HG03354 (cell line): ENCODE results near the gene BCL11A.

Experiments used
- ATAC-seq: cut with Tn5 transposase; IDR thresholded peaks from one replicate; pipeline ENCODE4 v1.9.1; 2021; ENCODE audit warnings: mild to moderate bottlenecking; ENCODE audit not compliant: unreplicated experiment, poor library complexity, severe bottlenecking

BCL11A gene

DNA sequence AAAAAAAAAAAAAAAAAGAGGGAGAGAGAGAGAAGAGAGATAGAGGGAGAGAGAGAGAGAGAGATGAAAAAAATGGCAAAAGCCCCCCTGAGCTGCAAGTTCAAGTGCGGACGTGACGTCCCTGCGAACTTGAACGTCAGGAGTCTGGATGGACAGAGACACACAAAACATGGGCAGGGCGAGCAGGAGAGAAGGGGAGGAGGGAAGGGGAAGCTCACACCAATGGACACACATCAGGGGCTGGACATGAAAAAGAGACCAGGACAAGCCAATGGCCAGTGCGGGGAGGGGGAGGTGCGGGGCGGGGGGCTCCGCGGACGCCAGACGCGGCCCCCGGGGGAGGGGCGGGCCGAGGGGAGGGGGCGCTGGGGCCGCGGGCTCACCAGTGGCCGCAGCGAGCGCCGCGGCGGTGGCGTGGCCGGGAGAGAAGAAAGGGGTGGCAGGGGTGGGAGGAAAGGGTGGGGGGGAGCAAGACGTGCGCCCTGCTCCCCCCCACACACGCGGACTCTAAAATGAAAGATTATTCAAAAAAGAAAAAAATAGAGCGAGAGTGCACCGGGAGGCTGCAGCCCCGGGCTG, at the start of gene BCL11A:
Gene BCL11A, minus strand, starts transcription at position 160 of the 579 bp plus-strand sequence. CDS start 384 bp downstream, outside the sequence.
- no peak for ATAC-seq

DNA sequence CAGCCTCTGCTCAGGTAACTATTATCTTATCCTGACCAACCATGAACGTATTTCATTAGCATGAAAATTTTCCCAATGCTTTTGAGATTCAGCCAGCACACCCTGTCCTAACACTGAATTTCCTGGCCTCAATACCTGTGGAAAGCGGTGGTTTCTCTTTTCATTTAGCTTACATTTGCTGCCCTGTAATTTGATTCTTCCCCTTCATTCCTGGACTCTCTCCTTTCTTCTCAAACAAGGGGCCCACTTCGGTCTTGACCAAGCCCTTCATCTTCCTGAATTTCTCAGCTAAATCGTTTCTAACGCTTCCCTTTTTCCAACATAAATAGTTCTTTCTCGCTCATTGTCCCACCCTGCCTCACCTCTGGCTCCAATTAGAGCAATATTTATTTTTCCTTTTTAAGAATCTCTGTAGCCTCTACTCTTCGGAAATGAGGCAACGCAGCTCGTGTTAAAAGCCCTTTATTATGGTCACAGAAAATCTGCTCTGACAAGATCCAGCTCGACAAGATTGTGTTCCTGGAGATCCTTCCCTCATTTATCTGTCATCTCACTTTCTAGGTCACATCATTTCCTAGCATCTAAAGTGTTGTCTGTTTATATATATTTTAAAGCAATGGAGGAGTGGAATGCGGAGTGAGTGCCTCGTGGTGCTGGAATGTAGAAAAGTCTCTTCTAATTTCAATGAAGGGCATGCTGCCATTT, 49.5 kb upstream of the BCL11A start:
- no peak for ATAC-seq

DNA sequence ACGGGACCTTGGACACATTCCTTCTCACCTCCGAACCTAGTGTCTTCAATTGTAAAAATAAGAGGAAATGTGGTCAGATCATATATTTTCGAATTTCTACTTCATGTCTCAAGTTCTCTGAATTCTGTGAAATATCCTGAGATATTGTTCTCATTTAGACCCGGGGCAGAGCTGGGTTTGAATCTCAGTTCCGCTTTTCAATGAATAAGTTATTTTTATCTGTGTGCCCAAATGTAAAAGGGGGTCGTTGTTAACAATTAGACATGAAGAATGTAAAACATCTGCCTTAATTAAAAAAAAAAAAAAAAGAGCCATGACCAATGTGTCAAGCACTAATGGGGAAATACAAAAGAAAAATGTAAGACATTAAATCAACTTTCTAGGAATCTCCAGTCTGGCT, 48.9 kb upstream of the BCL11A start:
- no peak for ATAC-seq

DNA sequence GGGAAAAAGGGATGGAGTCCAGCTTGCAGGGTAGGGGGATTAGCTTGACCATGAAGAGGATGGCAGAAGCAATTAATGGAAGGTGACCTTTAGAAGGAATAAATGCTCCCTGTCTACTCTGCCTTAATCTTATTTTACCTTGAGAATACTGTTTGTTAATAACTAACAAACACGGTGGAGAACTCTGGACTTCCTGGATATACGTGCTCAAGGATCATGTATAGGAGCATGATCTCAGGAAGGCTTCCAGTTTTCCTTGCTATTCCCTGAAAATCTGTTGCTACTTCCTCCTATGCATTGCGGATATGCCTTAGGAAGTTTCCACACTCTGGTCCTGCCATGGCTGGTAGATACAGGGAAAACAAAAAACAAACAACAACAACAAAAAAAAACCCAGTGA, 44.8 kb upstream of the BCL11A start:
- ATAC-seq: no peak

DNA sequence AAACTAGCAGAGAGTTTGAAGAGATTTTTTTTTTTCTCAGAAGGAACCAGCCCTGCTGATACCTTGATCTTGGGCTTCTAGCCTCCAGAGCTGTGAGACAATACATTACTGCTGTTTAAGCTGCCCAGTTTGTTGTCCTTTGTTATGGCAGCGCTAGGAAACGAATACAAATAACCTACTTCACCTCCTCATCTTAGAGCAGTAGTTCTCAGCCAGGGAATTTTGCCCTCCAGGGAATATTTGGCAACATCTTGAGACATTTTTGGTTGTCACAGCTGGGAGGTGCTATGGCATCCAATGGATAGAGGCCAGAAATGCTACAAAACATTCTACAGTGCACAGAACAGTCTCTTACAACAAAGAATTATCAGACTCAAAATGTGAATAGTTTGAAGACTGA, 43.9 kb upstream of the BCL11A start:
- no peak for ATAC-seq

DNA sequence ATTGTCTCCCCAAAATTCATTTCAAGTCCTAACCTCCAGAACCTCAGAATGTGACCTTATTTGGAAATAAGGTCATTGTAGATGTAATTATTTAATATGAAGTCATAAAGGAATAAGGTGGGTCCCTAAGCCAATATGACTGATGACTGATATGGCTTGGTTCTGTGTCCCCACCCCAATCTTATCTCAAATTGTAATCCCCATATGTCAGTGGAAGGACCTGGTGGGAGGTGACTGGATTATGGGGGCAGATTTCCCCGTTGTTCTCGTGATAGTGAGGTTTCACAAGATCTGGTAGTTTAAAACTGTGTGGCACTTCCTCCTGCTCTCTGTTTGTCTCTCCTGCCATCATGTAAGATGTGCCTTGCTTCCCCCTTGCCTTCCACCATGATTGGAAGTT, 43.0 kb upstream of the BCL11A start:
- ATAC-seq: no peak

DNA sequence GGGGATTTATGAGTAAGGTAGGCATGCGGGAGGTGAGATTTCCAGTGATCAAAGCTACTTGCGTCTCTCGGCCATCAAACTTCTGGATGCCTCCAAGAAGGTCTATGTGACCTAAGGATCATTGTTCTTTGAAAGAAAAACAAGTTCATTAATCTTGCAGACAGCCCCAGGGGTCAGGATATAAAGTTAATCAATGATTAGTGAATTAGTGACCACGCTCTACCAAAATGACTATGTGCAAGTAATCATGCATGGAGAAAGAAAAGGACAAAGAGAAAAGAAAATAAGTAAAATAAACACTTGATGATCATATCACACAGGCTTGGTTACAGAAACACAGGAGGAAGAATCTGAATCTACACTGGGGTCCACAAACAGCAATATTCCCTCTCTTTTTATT, 42.5 kb upstream of the BCL11A start:
- no peak for ATAC-seq

DNA sequence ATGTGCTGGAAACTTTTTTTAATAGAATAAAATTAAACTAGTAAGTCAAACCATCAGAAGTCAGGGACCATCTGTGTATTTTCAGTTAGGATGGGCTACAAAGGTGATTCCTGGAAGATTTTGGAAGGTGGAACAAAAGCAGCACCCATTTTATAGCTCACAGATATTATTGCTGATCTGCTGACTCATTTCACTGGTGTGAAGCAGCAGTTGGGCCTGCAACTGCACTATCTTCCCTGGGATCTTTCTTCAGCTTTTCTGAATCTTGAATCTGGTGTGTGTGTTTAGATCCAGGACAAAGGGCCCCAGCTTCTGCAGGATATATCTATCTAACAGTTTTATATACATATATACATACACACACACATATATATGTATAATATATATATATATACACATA, 35.6 kb upstream of the BCL11A start:
- ATAC-seq: no peak

DNA sequence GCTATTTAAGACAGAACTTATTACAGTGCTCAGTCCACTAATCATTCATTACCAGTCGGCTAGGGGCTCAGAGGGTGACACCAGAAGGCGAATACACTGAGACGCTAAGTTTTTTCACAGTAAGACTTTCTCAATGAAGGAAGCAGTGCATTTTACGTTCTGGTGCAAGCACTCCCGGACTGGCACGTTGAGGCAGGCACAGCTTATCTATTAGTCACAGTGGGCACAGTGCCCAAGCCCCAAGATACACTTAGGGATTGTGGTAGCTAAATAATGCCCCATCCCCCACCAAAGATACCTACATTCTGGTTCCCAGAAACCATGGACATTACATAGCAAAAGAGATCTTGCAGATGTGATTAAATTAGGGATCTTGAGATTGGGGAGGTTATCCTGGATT, 32.6 kb upstream of the BCL11A start:
- no peak for ATAC-seq

DNA sequence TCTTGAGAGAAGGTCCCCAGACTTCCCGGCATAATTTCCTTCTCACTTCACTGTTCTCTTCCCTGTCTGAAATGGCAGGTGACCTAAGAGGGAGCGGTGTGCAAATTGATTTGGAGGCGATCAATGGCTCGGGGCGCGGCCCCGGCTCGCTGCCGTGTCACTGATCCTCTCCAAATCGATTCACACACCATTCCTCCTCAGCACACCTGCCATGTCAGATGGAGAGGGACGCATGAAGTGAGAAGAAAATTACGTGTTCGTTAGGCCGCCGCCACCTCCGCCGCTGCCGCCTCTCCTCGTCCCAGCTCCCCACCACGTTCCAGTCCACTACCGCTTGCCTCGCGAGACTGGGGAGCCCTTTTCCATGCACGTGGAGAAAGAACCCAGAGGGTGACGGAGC, 31.8 kb upstream of the BCL11A start:
- ATAC-seq: no peak

DNA sequence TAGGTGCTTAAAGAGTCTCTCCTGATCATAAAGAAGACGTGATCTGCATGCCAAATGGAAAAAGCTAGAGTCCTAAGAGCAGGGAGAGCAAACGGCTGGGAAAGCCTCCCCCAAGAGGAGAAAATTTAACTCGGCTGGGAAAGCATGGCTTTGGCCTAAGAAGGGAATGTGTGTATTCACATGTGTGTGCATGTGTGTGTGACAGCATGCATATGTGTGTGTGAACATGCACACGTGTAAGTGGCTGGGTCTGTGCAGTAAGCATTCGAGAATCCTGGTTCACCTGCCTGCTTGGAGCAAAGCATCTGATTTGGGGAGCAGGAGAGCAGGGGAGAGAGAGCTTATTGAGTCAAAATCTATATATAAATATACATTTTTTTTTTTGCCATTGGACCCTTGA, 30.1 kb upstream of the BCL11A start:
- no peak for ATAC-seq

DNA sequence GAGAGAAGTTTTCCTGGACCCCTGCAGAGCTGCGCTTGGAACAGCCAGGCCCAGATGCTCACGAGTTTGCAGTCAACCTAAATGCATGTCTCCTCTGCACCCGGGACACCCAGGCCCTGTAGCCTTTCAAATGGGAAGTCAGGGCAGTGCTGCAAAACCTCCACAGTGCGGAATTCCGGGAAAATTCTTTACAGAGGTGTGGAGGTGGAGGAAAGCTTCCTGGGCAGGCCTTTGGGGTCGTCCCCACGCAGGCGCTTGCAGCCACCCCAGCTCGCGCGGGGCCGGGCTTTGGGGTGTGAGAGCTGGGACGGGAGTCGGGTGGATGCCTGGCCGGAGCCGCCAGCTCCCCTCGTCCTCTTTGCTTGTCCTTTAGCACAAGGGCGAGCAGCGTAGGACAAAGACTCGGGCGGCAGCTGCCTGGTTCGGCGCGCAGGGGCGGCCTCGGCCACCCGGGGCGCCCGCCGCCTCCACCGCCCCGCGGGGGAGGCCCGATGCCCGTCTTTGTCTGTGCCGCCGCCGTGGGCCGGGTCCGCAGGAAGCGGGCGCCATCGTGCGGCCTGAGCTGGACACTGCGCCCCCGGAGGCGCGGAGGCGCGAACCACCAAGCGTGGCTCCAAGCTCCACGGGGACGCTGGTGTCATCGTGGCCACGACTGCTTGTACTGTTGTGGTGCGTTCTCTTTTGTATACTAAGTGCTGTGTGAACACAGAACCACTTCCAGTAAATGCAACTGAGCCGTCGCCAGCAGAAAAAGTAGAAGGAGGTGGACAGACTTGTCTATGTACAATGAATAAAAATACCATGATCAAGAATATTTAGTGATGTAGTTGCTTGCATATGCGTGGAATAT, 28.2 kb upstream of the BCL11A start:
- peak; percentile 98 for ATAC-seq

DNA sequence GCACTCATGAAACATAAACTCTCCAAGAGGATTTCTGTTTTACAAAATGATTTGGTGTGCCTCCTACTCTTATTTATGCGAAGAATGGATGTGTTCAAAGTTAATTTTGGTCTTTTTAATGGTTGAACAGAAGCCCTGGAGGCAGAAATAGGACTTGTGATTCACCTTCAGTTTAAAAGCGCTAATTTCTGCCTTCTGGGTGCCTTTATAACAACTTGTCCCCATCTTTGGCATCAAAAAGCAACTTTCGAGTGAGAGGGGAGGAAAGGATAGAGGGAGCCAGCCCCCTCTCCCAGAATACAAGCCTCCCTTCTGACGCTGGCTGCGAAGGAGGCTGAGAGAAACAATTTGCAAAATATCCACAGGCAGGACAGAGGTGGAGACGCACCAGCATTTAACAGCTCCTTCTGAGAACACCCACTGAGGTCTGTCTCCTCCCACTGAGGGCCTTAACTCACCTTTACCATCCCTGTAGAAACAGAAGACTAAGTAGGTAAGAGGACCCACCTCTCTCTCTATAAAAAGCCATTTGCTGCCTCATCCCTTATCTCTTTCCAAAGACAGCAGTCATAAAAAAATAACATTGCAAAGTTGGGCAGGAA, 24.3 kb upstream of the BCL11A start:
- ATAC-seq: no peak

DNA sequence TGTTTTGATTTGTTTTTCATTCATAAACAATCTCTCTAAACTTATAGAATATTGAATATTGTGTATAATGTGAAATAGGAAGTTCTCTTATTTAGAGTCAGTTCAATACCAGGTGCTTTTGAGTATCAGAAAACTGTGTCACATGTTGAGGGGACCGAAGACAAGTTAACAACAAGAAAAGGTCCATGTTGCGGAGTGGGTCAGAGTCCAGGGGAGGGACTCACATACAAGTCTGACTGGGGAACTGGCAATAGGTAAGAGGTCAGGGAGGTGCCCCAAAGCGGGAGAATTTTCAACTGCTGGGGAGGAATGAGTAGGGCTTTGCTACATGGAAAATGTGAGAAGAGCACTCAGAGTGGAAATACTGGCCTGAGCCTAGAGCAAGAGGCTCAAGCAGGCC, 19.8 kb upstream of the BCL11A start:
- no peak for ATAC-seq

DNA sequence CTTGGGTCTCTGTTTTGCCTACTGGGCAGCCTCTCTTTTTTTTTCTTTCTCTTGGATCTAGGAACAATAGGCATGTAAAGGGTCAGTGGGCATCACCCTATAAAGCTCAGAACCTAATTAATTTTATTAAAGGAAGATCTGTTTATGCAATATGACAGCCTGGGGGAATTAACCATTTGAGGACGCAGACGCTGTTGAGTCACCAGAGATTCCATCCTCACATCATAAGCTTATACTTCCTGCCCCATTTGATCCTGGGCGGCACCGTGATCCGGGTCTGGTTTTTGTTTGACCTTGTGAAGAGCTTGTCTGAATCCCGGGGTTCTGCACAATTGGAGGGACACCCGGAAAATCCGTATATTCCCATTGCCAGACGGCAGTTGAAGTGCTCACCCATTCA, 16.8 kb upstream of the BCL11A start:
- no peak for ATAC-seq

DNA sequence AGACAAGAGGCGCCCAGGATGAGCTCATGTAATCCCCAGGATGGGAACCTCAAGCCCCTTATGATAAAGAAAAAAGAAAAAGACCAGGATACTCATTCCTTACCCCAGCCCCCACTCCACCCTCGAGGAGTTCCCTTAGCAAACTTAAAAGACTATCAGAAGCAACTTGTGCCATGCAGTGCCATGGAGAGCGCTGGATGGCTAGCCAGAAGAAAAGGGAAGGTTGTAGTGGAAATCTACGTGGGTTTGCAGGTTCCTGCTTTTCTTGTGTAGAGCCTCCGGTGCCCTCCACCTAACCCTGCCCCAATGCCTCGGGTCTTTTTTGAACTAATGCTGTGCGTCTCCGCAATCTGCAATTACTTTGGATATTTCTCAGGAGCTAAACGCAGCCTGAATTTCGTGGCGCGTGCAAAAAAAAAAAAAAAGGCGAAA, 16.2 kb upstream of the BCL11A start:
- no peak for ATAC-seq

DNA sequence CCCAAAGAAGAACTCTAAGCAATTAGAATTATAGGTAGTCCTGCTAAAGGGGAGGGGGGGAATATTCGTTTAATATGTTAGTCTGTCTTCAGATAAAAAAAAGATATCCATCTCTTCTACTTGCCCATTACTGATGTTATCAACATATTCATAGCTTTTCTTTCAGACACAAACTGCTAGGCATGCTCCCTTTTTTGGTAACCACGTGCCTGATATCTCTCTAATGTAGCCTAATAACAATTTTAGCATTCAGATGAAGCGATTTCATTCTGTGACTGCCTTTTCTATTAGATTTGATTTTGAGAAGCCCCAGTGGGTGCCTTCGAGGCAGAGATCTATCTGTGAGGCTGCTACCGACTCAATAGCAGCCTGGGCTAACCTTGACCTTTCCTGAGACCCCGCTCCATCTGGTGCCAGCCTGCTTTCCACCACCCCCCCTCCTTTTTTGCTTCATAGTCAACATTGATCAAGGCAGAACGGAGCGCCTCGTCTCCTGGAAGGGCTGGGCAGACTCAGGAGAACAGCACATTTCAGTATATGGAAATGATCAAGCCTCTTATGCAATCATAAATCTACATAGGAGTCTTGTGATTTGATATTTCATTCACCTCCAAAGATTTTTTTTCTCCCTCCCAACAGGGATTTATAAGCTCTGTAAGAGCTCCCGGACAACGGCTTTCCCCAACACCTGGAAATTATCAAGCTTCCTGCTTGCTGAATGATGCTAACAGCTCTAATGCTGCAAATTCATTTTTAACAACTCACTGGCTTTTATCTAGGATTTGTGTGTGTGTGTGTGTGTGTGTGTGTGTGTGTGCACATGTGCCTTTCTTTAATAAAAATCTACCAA, 14.7 kb upstream of the BCL11A start:
- ATAC-seq: no peak

DNA sequence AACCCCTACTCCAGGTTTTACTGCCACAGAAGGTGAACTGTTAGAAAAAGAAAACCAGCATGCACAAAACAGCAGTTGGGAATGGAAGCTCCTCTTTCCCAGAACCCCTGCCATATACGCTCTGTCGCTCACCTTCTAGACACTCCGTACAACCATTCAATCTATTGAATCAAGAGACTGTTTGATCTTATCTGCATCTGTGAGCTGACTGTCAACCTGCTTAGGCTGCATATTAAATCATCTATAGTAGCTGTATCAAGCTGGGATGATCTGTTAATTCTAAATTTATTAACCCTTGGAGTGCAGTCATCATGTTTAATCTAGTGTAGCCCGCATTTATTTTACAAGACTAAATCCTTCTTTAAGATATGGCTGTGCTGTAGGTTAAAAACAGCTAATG, 13.6 kb upstream of the BCL11A start:
- no peak for ATAC-seq

DNA sequence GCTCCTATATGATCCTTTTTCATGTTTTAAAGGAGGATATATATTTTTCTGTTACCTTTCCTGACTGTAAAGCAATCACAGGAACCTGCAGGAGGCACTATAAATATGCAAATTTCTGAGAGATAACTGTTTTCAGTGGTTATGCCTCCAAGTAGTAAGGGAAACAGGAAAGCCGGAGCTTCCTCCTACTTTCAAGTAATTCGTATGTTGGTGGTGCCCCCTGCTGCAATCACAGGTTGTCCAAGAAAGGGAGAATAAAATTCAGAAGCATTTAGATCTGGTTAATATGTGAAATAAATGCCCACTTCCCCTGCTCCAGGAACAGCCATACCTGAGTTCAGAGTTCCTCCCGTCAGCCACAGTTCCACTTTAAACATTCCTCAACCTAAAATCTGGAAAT, 12.0 kb upstream of the BCL11A start:
- ATAC-seq: no peak
